Measurements from ENCODE around the gene OR1B1.

Gene OR1B1

GRCh38 chr9:122580360-122580759, 77.1 kb downstream of the OR1B1 start:
- Histone ChIP-seq H3K9me3 (no peaks in the 10 kb centered on the region), H3K36me3 (no peaks in the 10 kb centered on the region), H3K27me3 (no peaks in the 10 kb centered on the region; the same call in 1 of the 2 replicates), H3K4me1 (no peaks in the 10 kb centered on the region), H3K4me3 (ENCODE audit: low read depth, low read length) (no peak overlapping the region)
- no peak for DNase-seq
- no peak for TF ChIP-seq CTCF (IDR thresholded peaks at IDR 0.05; ENCODE audit: low read depth, low read length)

DNA sequence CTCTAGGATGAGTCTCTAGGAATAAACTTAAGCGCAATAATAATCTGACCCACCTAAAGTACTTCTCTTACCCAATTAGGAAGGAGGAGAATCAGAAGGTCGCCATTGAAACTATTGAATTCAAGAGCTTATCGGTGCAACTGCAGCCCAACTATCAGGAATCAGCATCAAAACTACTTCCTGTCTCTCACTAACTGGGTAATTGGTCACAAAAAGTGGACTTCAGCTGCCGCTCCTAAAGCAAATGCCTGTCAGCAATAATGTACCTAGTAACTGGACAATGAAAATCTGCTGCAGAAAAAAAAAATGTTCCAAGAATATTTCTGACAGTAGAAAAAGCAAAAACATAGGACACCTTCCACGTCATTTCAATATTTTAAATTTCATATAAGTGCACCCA, 77.6 kb downstream of the OR1B1 start:
- Histone ChIP-seq H3K9me3 (no peaks in the 10 kb centered on the region), H3K27me3 (no peaks in the 10 kb centered on the region; the same call in 1 of the 2 replicates), H3K4me1 (no peaks in the 10 kb centered on the region), H3K36me3 (no peaks in the 10 kb centered on the region), H3K4me3 (ENCODE audit: low read depth, low read length) (no peak overlapping the region)
- no peak for DNase-seq
- no peak for TF ChIP-seq CTCF (IDR thresholded peaks at IDR 0.05; ENCODE audit: low read depth, low read length)
